HG03378 (cell line): ENCODE results near the gene KCNJ6.
"Not testable (repeated sequence)": the region's sequence is repeated elsewhere in the genome, so short reads cannot be mapped to it uniquely, and the experiment has no call there.

ENCODE experiments used
- ATAC-seq: cut with Tn5 transposase; IDR thresholded peaks from one replicate; pipeline ENCODE4 v1.9.1; 2021; ENCODE audit warnings: mild to moderate bottlenecking, moderate library complexity; ENCODE audit not compliant: unreplicated experiment

Gene KCNJ6

GRCh38 chr21:37684547-37684946, 231.7 kb downstream of the KCNJ6 start:
- ATAC-seq: no peak

GRCh38 chr21:37684115-37684493, 232.2 kb downstream of the KCNJ6 start:
- no peak for ATAC-seq

DNA sequence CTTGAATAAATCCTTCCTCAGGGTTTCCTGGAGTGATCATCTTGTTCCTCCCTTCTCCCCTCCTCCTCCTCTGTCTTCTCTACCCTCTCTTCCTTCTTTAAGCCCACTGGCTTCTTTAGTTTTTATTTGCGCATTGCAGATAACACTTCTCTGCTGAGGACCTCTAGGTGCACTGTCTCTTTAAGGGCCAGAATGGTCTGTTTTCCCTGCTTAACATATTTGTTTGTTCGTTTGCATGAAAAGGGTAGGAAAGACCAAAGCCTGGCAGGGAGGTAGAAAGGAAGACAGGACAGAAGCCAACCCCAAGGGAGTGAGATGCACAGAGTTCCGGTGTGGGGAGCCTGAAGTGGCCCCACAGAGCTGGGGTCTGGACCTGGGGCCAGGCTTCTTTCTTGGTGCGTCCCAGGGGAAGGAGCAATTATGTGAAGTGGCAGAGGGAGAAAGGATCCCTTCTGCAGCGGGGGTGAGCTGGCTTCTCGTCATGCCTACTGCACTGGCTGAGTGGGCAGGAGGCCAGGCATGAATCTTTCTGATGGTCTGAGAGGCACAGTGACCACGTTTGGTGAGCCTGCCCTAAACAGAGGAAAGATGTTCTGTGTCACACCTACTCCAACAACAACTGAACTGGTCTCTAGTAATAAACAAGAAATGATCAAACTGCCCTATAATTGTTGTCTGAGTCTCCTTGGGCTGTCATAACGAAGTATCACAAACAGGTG, 232.7 kb downstream of the KCNJ6 start:
- ATAC-seq: no peak

DNA sequence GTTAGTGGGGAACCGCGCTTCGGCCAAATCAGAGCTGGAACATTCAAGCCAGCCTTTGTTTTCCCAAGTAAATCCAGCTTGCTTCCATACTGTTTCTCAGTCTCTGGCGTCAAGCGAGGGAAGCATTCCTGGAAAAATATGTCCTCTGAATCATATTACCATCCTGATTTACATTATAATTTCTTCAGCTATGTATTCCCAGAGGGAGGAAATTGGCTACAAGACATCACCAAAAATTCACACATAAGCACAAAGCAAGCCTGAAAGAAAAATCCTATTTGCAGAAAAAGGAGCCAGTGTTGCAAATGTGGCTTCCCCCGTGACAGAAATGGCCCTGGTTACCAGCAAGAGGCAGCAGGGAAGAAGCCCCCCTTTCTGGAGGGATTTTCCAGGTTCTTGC, 233.3 kb downstream of the KCNJ6 start:
- ATAC-seq: no peak

- ATAC-seq: no peak
Observed at GRCh38 chr21:37677006-37677405, 239.3 kb downstream of the KCNJ6 start.

DNA sequence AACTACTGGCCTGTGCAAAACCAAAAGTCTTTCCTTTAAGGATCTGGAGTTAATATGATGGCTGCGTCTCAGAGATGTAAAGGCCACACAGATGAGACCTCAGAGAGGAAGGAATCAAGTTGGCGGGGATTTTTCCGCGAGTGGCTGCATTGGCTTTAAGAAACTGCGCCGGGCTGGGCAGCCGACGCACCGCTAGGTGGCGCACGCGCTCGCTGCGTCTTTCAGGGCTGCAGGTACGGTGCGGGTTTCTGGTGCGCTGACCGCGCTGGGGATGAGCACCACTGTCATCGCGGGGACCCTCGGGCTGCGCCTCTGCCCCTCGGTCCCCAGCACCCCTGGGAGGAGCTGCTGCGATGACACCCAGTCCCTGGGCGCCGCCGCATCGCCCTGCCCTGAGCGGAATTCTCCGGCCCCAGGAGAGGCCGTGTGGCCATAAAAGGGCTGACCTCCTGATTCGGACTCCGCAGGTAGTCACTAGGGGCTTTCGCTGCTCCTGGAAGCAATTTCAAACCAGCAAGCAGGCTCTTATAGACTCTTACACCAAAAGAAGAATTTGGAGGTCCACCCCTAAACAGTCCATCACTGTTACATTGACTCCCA, 241.0 kb downstream of the KCNJ6 start:
- no peak for ATAC-seq

DNA sequence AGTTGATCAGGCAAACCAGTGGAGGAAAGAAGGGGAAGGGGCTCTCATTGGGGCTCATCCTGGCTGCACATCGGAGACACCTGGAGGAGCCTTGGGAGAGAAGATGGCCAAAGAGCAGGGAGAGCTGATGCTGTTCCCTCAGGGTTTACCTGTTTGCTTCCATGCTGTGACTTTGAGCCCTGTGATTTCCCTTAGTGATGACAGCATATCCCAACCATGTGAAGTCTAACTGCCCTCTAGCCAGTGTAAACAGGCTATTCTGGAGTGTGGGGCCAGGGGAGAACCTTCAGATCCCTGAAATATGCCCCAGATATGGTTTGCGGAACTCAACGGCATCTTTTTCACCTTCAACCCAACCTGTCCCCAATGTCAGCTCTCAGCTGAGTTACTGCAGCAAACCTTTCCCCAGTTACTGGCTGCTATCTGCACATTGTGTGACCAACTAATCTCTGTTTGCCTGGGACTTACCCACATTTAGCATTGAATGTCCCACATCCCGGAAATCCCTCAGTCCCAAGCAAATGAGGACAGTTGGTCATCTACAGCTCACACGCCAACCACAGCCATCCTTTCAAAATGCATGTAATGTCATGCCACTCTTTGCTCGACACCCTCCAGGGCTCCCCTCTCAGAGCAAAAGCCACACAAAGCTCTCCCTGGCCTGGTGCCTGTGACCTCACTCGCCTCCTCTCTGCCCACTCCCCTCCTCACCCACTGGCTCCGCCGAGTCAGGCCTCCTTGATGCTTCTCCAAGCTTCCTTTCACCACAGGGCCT, 242.3 kb downstream of the KCNJ6 start:
- ATAC-seq: no peak

DNA sequence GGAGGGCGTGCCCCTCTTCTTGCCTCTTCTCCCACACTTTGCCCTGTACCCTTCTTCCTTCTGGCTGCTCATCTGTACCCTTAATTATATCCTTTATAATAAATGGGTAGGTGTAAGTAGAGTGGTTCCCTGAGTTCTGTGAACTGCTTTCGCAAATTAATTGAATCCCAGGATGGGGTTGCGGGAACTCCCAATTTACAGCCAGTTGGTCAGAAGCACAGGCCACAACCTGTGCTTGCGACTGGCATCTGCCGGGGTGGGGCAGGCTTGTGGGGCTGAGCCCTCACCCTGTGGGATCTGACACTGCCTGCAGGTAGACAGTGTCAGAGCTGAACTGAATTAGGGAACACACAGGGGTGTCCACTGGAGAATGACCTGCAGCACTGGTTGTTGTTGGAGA, 244.9 kb downstream of the KCNJ6 start:
- no peak for ATAC-seq

GRCh38 chr21:37670883-37671282, 245.4 kb downstream of the KCNJ6 start:
- no peak for ATAC-seq

DNA sequence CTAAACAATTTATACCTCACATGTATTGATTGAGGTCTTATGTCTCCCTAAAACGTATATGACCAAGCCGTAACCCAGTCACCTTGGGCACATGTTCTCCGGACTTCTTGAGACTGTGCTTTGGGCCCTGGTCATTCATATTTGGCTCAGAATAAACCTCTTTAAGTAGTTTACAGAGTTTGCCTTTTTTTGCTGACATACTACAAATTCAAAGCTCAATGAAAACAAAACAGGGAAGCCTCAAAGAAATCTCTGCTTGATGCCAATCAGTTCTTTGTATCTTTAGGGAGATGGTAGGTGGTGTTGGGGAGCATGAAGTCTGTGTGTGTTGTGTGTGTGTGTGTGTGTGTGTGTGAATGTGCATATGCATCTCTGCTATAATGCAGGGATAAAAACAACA, 247.0 kb downstream of the KCNJ6 start:
- no peak for ATAC-seq

GRCh38 chr21:37668462-37669239, 247.6 kb downstream of the KCNJ6 start:
- no peak for ATAC-seq

- ATAC-seq: no peak
Observed at GRCh38 chr21:37667380-37667779, 248.9 kb downstream of the KCNJ6 start.

DNA sequence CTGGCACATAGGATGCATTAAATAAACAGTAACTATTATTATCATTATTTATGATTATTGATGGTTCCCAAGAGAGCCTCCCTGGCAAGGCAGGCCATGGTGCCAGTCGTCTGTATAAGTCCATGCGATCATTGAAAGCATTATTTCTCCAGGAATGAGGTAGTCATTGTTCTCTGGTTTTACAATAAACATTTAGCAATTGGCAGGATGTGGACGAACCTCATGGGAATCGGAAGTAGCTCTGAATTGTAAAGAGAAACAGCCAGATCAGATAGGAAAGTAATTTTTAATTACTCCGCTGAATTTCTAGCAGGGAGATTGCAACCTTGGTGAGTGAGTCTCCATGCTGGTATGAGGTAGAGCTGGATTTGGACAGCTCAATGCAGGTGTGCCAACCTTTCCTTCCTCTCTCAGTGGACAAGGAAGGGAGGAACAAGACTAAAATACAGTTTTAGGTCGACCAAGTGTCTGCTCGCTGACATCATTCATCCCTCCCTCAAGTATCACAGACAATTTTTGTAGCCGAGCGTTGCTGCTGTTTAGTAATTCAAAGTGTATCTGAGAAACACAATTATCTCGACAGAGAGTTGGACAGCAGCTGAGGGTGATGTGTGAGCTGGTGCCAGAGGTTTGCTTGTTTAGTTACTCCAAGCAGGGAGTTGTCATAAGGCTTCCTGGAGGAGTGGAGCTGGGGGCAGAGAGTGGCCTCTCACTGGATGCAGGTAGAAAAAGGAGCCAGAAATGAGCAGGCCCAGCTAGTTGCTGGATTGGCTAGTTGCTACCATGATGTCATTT, 250.8 kb downstream of the KCNJ6 start:
- no peak for ATAC-seq

DNA sequence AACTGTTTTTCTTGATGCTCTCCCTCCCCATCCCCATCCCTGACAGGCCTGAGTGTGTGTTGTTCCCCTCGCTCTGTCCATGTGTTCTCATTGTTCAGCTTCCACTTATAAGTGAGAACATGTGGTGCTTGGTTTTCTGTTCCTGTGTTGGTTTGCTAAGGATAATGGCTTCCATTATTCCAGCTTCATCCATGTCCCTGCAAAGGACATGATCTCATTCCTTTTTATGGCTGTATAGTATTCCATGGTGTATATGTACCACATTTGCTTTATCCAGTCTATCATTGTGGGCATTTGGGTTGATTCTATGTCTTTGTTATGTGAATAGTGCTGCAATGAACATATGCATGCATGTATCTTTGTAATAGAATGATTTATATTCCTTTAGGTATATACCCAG, 254.0 kb downstream of the KCNJ6 start:
- ATAC-seq: not testable (repeated sequence)

DNA sequence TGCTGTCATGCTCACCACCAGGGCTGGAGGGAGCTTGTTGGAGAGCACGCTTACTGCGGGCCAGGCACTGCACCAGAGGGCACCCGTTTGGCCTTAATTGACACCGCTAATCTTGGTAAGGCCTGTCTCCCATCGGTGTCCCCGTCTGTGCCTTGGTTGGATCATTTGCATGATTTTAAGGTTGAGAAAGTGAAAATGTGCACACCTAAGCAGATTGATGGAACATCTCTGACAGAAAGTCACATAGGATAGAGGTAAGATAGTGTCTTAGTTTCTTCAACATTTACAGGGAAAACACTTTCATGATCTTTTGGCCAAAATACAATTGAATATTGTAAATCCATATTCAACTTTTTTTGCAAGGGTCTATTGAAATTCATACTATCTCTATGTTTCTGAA, 255.5 kb downstream of the KCNJ6 start:
- no peak for ATAC-seq

DNA sequence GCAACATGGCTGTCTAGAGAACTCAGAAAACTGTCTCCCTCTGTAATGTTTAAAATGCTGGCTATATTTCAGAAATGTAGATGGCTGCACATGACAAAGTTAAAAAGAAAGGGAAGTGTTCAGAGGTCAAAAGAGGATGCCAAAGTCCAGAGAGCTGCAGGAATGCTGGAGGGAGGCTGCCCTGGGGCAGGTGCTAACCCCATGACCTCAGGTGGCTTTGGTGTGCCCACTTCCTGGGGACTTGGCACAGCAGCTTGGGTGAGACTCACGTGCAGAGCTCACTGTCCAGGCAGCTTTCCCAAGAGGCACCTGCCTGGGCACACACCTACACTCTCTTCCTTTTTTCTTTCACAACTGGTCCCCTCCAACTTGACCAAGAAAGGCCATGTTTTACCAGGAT, 256.4 kb downstream of the KCNJ6 start:
- ATAC-seq: no peak

DNA sequence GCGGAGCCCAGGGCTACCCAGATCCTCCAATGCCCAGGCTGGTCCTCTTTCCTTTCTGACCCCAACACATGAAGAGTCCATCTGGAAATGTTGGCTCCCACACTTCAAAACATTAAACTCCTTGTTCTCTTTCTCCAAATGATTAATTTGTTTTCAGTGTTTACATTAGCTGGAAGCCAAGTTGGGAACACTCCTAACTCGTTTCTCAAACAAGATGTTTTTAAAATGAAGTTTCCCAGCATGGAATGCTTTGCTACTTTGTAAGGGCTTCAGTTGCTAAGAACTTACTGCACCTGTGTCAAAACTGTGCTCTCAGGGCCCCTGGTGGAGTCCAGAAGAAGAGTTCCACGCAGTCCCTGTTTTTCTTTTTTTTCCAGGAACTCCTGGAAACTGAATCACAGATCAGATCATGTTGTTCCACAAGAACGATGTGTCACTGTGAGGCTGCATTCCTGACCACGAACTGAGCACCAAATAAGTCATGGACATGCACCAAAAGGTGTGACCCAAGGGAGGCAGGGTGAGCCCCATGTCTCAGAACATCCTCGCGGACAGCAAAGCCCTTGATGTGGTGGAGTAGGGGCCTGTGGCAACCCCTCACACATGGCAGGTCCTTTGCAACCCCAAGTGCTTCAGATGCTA, 257.3 kb downstream of the KCNJ6 start:
- no peak for ATAC-seq

GRCh38 chr21:37658121-37658816, 258.0 kb downstream of the KCNJ6 start:
- ATAC-seq: no peak

- no peak for ATAC-seq
Observed at GRCh38 chr21:37656899-37657298, 259.4 kb downstream of the KCNJ6 start.
